ENCODE data around the gene MPDU1. TPM values are rescaled to one million over a fixed set of nuclear protein-coding genes. Genes with fewer than 3 reads are reported as not detected.

MPDU1 gene
- total RNA-seq, 1 experiment from 2014 or later = 57.0 TPM

DNA sequence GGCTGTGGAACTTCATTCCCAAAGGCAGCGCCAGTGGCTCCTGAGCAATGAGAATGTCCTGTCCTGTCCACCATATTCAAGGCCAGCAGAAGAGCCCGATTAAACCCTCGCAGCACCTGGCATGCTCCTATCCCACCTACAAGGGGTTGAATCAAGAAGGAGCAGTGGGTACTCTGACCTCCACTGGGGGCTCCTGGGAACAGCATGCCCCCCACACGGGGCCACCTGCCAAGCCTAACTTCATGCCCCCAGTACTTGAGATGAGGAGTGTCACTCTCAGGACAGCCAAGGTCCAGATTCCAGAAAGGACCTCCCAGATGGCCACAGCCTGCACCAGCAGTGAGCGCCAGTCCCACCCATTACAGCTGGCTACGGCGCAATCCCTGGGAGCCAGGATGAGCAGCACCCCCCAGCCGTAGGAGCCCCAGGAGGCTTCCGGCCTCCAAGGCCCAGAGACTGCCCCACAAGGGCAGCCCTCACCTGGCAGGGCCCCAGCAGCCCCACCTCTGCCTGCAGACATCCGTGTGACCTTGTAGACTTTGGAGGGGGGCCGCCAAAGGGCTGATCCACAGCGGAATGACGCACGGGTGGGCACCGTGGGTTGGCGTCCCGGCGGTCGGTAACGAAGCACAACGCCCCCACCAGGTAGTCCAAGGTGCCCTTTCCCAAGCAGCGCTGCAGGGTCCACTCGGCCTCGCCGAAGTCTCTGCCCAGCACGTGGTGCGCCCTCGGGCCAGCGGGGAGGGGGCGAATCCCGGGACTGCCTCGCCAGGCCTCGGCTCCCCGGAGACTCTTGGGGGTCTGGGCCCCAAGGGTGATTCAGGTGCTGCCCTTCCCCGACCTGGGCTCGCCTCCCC lies 1.0 kb upstream of the MPDU1 start:
- ChIA-PET POLR2A (interaction anchor here (0.6 to 2.8 kb wide), 7 partner anchors 10 to 274 kb away, joined by 3 to 26 read pairs (median 9); partner anchors contain the start of genes FXR2, SAT2, TP53 and WRAP53), CTCF (interaction anchor here (1.4 to 1.8 kb wide), 3 partner anchors 32 to 105 kb away, joined by 5 to 10 read pairs (median 5); partner anchors contain the start of genes FXR2, TP53 and WRAP53)
- H3K27me3 Mint-ChIP-seq (ENCODE audit: low read depth) = no peaks in the 10 kb centered on the region
- H3K4me1 Mint-ChIP-seq = peaks cover 50% of the 10 kb centered on the region
- peaks cover 25% of the 10 kb centered on the region for H3K36me3 Mint-ChIP-seq
- no peaks in the 10 kb centered on the region for H3K9me3 Mint-ChIP-seq
- no peak for TF ChIP-seq NR1H2 (CRISPR knock-in tag; IDR thresholded peaks at IDR 0.05)
- TF ChIP-seq, protein P1, sequence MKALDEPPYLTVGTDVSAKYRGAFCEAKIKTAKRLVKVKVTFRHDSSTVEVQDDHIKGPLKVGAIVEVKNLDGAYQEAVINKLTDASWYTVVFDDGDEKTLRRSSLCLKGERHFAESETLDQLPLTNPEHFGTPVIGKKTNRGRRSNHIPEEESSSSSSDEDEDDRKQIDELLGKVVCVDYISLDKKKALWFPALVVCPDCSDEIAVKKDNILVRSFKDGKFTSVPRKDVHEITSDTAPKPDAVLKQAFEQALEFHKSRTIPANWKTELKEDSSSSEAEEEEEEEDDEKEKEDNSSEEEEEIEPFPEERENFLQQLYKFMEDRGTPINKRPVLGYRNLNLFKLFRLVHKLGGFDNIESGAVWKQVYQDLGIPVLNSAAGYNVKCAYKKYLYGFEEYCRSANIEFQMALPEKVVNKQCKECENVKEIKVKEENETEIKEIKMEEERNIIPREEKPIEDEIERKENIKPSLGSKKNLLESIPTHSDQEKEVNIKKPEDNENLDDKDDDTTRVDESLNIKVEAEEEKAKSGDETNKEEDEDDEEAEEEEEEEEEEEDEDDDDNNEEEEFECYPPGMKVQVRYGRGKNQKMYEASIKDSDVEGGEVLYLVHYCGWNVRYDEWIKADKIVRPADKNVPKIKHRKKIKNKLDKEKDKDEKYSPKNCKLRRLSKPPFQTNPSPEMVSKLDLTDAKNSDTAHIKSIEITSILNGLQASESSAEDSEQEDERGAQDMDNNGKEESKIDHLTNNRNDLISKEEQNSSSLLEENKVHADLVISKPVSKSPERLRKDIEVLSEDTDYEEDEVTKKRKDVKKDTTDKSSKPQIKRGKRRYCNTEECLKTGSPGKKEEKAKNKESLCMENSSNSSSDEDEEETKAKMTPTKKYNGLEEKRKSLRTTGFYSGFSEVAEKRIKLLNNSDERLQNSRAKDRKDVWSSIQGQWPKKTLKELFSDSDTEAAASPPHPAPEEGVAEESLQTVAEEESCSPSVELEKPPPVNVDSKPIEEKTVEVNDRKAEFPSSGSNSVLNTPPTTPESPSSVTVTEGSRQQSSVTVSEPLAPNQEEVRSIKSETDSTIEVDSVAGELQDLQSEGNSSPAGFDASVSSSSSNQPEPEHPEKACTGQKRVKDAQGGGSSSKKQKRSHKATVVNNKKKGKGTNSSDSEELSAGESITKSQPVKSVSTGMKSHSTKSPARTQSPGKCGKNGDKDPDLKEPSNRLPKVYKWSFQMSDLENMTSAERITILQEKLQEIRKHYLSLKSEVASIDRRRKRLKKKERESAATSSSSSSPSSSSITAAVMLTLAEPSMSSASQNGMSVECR (CRISPR knock-in tag; IDR thresholded peaks at IDR 0.05; ENCODE audit: borderline replicate concordance) = peak; percentile 37; the same call in 1 of the 2 replicates
- TF ChIP-seq, protein P2, sequence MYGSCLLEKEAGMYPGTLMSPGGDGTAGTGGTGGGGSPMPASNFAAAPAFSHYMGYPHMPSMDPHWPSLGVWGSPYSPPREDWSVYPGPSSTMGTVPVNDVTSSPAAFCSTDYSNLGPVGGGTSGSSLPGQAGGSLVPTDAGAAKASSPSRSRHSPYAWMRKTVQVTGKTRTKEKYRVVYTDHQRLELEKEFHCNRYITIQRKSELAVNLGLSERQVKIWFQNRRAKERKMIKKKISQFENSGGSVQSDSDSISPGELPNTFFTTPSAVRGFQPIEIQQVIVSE (CRISPR knock-in tag; IDR thresholded peaks at IDR 0.05; ENCODE audit: borderline replicate concordance) = no peak
- TF ChIP-seq JUN (CRISPR knock-in tag; IDR thresholded peaks at IDR 0.05) = peak; percentile 53; the same call in 1 of the 2 replicates
- TF ChIP-seq, protein P3, sequence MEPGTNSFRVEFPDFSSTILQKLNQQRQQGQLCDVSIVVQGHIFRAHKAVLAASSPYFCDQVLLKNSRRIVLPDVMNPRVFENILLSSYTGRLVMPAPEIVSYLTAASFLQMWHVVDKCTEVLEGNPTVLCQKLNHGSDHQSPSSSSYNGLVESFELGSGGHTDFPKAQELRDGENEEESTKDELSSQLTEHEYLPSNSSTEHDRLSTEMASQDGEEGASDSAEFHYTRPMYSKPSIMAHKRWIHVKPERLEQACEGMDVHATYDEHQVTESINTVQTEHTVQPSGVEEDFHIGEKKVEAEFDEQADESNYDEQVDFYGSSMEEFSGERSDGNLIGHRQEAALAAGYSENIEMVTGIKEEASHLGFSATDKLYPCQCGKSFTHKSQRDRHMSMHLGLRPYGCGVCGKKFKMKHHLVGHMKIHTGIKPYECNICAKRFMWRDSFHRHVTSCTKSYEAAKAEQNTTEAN (CRISPR knock-in tag; IDR thresholded peaks at IDR 0.05) = 0 out of 2 replicates have a peak, but pooled peaks have one; percentile 49
- TF ChIP-seq PRRX2 (CRISPR knock-in tag; IDR thresholded peaks at IDR 0.05) = no peak
- TF ChIP-seq, protein P4, sequence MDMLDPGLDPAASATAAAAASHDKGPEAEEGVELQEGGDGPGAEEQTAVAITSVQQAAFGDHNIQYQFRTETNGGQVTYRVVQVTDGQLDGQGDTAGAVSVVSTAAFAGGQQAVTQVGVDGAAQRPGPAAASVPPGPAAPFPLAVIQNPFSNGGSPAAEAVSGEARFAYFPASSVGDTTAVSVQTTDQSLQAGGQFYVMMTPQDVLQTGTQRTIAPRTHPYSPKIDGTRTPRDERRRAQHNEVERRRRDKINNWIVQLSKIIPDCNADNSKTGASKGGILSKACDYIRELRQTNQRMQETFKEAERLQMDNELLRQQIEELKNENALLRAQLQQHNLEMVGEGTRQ (CRISPR knock-in tag; IDR thresholded peaks at IDR 0.05) = peak; percentile 17; the same call in 1 of the 2 replicates
- TF ChIP-seq, protein P5, sequence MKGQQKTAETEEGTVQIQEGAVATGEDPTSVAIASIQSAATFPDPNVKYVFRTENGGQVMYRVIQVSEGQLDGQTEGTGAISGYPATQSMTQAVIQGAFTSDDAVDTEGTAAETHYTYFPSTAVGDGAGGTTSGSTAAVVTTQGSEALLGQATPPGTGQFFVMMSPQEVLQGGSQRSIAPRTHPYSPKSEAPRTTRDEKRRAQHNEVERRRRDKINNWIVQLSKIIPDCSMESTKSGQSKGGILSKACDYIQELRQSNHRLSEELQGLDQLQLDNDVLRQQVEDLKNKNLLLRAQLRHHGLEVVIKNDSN (CRISPR knock-in tag; IDR thresholded peaks at IDR 0.05) = peak; percentile 41; the same call in 1 of the 2 replicates
- TF ChIP-seq, protein P6, sequence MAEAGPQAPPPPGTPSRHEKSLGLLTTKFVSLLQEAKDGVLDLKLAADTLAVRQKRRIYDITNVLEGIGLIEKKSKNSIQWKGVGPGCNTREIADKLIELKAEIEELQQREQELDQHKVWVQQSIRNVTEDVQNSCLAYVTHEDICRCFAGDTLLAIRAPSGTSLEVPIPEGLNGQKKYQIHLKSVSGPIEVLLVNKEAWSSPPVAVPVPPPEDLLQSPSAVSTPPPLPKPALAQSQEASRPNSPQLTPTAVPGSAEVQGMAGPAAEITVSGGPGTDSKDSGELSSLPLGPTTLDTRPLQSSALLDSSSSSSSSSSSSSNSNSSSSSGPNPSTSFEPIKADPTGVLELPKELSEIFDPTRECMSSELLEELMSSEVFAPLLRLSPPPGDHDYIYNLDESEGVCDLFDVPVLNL (CRISPR knock-in tag; IDR thresholded peaks at IDR 0.05; ENCODE audit: borderline replicate concordance, low read depth) = peak; percentile 44; the same call in 1 of the 2 replicates
- TF ChIP-seq, protein P7, sequence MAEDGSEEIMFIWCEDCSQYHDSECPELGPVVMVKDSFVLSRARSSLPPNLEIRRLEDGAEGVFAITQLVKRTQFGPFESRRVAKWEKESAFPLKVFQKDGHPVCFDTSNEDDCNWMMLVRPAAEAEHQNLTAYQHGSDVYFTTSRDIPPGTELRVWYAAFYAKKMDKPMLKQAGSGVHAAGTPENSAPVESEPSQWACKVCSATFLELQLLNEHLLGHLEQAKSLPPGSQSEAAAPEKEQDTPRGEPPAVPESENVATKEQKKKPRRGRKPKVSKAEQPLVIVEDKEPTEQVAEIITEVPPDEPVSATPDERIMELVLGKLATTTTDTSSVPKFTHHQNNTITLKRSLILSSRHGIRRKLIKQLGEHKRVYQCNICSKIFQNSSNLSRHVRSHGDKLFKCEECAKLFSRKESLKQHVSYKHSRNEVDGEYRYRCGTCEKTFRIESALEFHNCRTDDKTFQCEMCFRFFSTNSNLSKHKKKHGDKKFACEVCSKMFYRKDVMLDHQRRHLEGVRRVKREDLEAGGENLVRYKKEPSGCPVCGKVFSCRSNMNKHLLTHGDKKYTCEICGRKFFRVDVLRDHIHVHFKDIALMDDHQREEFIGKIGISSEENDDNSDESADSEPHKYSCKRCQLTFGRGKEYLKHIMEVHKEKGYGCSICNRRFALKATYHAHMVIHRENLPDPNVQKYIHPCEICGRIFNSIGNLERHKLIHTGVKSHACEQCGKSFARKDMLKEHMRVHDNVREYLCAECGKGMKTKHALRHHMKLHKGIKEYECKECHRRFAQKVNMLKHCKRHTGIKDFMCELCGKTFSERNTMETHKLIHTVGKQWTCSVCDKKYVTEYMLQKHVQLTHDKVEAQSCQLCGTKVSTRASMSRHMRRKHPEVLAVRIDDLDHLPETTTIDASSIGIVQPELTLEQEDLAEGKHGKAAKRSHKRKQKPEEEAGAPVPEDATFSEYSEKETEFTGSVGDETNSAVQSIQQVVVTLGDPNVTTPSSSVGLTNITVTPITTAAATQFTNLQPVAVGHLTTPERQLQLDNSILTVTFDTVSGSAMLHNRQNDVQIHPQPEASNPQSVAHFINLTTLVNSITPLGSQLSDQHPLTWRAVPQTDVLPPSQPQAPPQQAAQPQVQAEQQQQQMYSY (CRISPR knock-in tag; IDR thresholded peaks at IDR 0.05) = 0 out of 2 replicates have a peak, but pooled peaks have one; percentile 3
- TF ChIP-seq, protein P8, sequence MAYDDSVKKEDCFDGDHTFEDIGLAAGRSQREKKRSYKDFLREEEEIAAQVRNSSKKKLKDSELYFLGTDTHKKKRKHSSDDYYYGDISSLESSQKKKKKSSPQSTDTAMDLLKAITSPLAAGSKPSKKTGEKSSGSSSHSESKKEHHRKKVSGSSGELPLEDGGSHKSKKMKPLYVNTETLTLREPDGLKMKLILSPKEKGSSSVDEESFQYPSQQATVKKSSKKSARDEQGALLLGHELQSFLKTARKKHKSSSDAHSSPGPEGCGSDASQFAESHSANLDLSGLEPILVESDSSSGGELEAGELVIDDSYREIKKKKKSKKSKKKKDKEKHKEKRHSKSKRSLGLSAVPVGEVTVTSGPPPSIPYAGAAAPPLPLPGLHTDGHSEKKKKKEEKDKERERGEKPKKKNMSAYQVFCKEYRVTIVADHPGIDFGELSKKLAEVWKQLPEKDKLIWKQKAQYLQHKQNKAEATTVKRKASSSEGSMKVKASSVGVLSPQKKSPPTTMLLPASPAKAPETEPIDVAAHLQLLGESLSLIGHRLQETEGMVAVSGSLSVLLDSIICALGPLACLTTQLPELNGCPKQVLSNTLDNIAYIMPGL (CRISPR knock-in tag; IDR thresholded peaks at IDR 0.05) = no peak
- TF ChIP-seq NFYB (CRISPR knock-in tag; conservative IDR thresholded peaks at IDR 0.05; ENCODE audit: low read depth) = no peak
- TF ChIP-seq, protein P9, sequence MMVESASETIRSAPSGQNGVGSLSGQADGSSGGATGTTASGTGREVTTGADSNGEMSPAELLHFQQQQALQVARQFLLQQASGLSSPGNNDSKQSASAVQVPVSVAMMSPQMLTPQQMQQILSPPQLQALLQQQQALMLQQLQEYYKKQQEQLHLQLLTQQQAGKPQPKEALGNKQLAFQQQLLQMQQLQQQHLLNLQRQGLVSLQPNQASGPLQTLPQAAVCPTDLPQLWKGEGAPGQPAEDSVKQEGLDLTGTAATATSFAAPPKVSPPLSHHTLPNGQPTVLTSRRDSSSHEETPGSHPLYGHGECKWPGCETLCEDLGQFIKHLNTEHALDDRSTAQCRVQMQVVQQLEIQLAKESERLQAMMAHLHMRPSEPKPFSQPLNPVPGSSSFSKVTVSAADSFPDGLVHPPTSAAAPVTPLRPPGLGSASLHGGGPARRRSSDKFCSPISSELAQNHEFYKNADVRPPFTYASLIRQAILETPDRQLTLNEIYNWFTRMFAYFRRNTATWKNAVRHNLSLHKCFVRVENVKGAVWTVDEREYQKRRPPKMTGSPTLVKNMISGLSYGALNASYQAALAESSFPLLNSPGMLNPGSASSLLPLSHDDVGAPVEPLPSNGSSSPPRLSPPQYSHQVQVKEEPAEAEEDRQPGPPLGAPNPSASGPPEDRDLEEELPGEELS (CRISPR knock-in tag; IDR thresholded peaks at IDR 0.05) = no peak
- peak; percentile 5; the same call in 1 of the 2 replicates for TF ChIP-seq SP1 (CRISPR knock-in tag; conservative IDR thresholded peaks at IDR 0.05)
- TF ChIP-seq ESRRA (CRISPR knock-in tag; IDR thresholded peaks at IDR 0.05; ENCODE audit: borderline replicate concordance) = no peak
- DNase-seq (ENCODE audit: low spot score) (peak; percentile 41), ATAC-seq (no peak)
- peak overlapping the region; percentile 97 for H3K4me3 Mint-ChIP-seq
- peak overlapping the region; percentile 75 for H3K27ac Mint-ChIP-seq
